AG04449 (cell line): Measurements from ENCODE around the gene UFC1.

Experiments
- CTCF ChIA-PET: fragments of 350-600 bp; formaldehyde crosslinking; extraction: SDS; loops from one replicate; lab custom pipeline; 2021; ENCODE audit warnings: antibody characterized with exemption; lab: Yijun Ruan, JAX
- POLR2A ChIA-PET: fragments of 400-600, 350-600 bp; formaldehyde crosslinking; extraction: SDS; loops from one replicate; lab custom pipeline; 2020; ENCODE audit warnings: antibody characterized with exemption, inconsistent platforms; lab: Yijun Ruan, JAX
- DNase-seq: peaks from one replicate; pipeline ENCODE4 v3.0.0-alpha.2; 2010; ENCODE audit warnings: low read depth, low spot score
- H3K4me3 ChIP-seq: 2 replicates; pipeline ENCODE4 v1.5.1; 2011; ENCODE audit warnings: low read depth, mild to moderate bottlenecking, control low read depth, low read length
- TF ChIP-seq, protein P1 (sequence below): IDR thresholded peaks from one replicate; pipeline ENCODE4 v1.5.1; 2011; ENCODE audit warnings: mild to moderate bottlenecking, moderate library complexity, low read length, control low read depth, inconsistent platforms; ENCODE audit not compliant: insufficient read depth; ENCODE audit errors: missing control alignments

The UFC1 gene

DNA sequence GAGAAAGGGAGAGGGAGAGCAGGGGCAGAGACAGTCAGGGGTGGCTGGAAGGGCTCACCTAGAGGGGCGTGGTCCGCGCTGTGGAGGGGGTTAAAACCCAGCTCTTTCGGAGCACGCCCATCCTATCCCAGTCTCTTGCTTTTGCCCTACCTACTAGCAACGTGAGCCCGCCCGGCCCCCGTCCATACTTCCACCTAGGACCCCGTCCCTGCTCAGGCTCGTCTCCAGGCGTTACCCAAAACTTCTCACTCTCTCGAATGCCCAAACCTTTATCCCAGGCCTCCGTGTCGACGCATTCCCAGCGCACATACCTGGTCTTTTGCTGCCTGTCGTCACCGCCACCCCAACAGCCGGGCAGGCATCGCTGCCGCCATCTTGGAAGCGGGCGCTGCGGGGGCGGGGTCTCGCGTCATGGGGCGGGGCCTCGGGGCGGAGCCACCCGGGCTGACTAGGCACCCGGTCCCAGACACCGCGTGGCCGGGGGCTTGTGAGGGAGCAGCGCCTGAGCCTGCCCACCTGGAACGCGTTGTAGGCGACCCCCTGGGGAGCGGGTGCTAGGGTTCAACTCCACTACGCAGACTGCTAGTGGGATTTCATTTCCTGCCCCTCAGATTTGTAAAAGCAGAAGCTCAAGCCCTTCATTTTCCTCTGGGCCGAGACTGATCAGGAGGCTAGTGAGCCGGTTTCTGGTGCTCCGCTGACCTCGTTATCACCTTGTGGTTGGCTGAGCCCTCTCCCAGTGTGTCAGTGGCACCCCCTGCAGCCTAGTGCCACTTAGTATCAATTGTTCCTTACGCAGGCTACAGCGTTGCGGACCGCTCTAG is 23.5 kb downstream of the UFC1 start, which contains the start of gene B4GALT3:
B4GALT3 (minus strand) TSS at position 396 of the 824 bp plus-strand sequence. CDS start 1,447 bp downstream, outside the sequence.
- DNase-seq, result no peak
- POLR2A ChIA-PET, result interaction anchor here (2.0 kb wide), 1 partner anchor 11 kb away, joined by 10 read pairs; the partner anchor contains the start of gene PPOX
- H3K4me3 ChIP-seq, result peak within 1 kb of the TSS; percentile 99
- CTCF ChIA-PET, result interaction anchor here (1.0 to 3.4 kb wide), 5 partner anchors 11 to 204 kb away, joined by 3 to 25 read pairs (median 3); partner anchors contain the start of genes NDUFS2 and PPOX
- TF ChIP-seq, protein P1, sequence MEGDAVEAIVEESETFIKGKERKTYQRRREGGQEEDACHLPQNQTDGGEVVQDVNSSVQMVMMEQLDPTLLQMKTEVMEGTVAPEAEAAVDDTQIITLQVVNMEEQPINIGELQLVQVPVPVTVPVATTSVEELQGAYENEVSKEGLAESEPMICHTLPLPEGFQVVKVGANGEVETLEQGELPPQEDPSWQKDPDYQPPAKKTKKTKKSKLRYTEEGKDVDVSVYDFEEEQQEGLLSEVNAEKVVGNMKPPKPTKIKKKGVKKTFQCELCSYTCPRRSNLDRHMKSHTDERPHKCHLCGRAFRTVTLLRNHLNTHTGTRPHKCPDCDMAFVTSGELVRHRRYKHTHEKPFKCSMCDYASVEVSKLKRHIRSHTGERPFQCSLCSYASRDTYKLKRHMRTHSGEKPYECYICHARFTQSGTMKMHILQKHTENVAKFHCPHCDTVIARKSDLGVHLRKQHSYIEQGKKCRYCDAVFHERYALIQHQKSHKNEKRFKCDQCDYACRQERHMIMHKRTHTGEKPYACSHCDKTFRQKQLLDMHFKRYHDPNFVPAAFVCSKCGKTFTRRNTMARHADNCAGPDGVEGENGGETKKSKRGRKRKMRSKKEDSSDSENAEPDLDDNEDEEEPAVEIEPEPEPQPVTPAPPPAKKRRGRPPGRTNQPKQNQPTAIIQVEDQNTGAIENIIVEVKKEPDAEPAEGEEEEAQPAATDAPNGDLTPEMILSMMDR, result no peak

GRCh38 chr1:161177936-161178244 is 24.1 kb downstream of the UFC1 start:
- ChIA-PET POLR2A (no interaction called here), CTCF (interaction anchor here (1.1 to 3.4 kb wide), 4 partner anchors 12 to 24 kb away, joined by 3 to 25 read pairs (median 13); partner anchors contain the start of genes NDUFS2 and PPOX)
- TF ChIP-seq, protein P1, result no peak
- no peak overlapping the region for H3K4me3 ChIP-seq
- DNase-seq, result no peak

GRCh38 chr1:161179698-161180097 is 25.9 kb downstream of the UFC1 start:
- ChIA-PET CTCF (interaction anchor here (1.9 to 5.4 kb wide), 5 partner anchors 10 to 203 kb away, joined by 12 to 67 read pairs (median 24); partner anchors contain the start of gene TOMM40L), POLR2A (no interaction called here)
- DNase-seq, result no peak
- no peak overlapping the region for H3K4me3 ChIP-seq
- TF ChIP-seq, protein P1, result no peak

- DNase-seq, result no peak
- CTCF ChIA-PET, result interaction anchor here (1.1 to 5.4 kb wide), 6 partner anchors 11 to 202 kb away, joined by 4 to 67 read pairs (median 19); partner anchors contain the start of genes NDUFS2 and TOMM40L
- POLR2A ChIA-PET, result no interaction called here
- H3K4me3 ChIP-seq, result no peak overlapping the region
- TF ChIP-seq, protein P1, result peak; percentile 11
Observed at GRCh38 chr1:161180639-161181038, 26.9 kb downstream of the UFC1 start.

GRCh38 chr1:161182214-161182613 is 28.4 kb downstream of the UFC1 start:
- no peak for DNase-seq

More at GRCh38 chr1:161182214-161182613, 28.4 kb downstream of the UFC1 start:
- TF ChIP-seq, protein P1, result no peak
- CTCF ChIA-PET, result interaction anchor here (1.0 to 5.4 kb wide), 11 partner anchors 10 to 201 kb away, joined by 3 to 67 read pairs (median 8); partner anchors contain the start of genes ADAMTS4, APOA2, PPOX and TOMM40L
- no peak overlapping the region for H3K4me3 ChIP-seq
- POLR2A ChIA-PET, result interaction anchor here (0.8 to 1.4 kb wide), 4 partner anchors 11 to 16 kb away, joined by 3 to 5 read pairs (median 4); partner anchors contain the start of genes ADAMTS4 and PPOX
